ENCODE results near the gene PKN1.

DNA sequence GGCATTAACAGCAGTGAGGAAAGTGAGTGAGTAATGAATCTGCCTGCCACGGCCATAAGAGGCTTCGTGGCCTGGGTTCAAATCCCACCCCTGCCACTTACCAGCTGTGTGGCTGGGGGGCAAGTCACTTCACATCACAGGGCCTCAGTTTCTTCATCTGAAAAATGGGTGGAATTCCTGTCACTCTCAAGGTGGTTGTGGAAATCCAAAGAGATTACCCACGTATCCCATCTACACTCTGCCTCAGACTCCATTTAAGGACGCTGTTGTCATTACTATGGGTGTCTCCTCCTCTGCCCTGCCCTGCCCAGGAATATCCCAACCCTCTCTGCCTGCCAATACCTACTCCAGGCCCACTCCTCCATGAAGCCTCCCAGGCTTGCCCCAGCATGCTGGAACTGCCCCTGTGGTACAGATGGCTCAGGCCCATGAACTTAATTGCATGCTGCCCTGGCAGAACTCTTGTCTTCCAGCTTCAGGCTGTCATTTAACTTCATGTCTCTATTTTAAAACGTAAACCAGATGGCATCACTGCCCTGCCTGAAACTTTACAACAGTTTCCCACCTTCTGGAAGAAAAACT, 59.7 kb downstream of the PKN1 start:
- TF ChIP-seq, protein P1, sequence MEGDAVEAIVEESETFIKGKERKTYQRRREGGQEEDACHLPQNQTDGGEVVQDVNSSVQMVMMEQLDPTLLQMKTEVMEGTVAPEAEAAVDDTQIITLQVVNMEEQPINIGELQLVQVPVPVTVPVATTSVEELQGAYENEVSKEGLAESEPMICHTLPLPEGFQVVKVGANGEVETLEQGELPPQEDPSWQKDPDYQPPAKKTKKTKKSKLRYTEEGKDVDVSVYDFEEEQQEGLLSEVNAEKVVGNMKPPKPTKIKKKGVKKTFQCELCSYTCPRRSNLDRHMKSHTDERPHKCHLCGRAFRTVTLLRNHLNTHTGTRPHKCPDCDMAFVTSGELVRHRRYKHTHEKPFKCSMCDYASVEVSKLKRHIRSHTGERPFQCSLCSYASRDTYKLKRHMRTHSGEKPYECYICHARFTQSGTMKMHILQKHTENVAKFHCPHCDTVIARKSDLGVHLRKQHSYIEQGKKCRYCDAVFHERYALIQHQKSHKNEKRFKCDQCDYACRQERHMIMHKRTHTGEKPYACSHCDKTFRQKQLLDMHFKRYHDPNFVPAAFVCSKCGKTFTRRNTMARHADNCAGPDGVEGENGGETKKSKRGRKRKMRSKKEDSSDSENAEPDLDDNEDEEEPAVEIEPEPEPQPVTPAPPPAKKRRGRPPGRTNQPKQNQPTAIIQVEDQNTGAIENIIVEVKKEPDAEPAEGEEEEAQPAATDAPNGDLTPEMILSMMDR (IDR thresholded peaks at IDR 0.05): no peak
- TF ChIP-seq EZH2 (IDR thresholded peaks at IDR 0.05; ENCODE audit: borderline replicate concordance, insufficient read depth, low read depth, low read length, poor library complexity, severe bottlenecking): no peak

Data from B cell (primary cell).